KOPT-K1 (cell line): ENCODE data around the gene PRELID2.
"Not testable (repeated sequence)": the region's sequence is repeated elsewhere in the genome, so short reads cannot be mapped to it uniquely, and the experiment has no call there.

Experiments used
- H3K27ac ChIP-seq: fragments of 200-600 bp; sonication (generic); 2 replicates; pipeline ENCODE4 v1.5.1; 2016; ENCODE audit warnings: antibody characterized with exemption, mild to moderate bottlenecking, low read depth, low read length; ENCODE audit not compliant: poor library complexity, severe bottlenecking
- H3K36me3 ChIP-seq: fragments of 200-600 bp; sonication (generic); 2 replicates; pipeline ENCODE4 v1.5.1; 2017; ENCODE audit warnings: antibody characterized with exemption, mild to moderate bottlenecking, low read length, moderate library complexity; ENCODE audit not compliant: insufficient read depth
- H3K9me3 ChIP-seq: fragments of 200-600 bp; sonication (generic); 2 replicates; pipeline ENCODE4 v1.5.1; 2017; ENCODE audit warnings: antibody characterized with exemption, low read length, mild to moderate bottlenecking; ENCODE audit not compliant: insufficient read depth, poor library complexity, severe bottlenecking

The PRELID2 gene

GRCh38 chr5:145825751-145826180, 9.4 kb downstream of the PRELID2 start:
- Histone ChIP-seq H3K36me3 (no peaks in the 10 kb centered on the region), H3K9me3 (no peaks in the 10 kb centered on the region)

GRCh38 chr5:145824040-145824439, 11.1 kb downstream of the PRELID2 start:
- Histone ChIP-seq H3K27ac (no peak overlapping the region), H3K9me3 (no peaks in the 10 kb centered on the region), H3K36me3 (no peaks in the 10 kb centered on the region)

More at GRCh38 chr5:145825751-145826180, 9.4 kb downstream of the PRELID2 start:
- no peak overlapping the region for H3K27ac ChIP-seq

- Histone ChIP-seq H3K9me3 (no peaks in the 10 kb centered on the region), H3K27ac (no peak overlapping the region), H3K36me3 (no peaks in the 10 kb centered on the region)
Observed at GRCh38 chr5:145818604-145819003, 16.5 kb downstream of the PRELID2 start.

GRCh38 chr5:145812877-145813276, 22.3 kb downstream of the PRELID2 start:
- H3K27ac ChIP-seq: no peak overlapping the region
- peaks cover 5% of the 10 kb centered on the region for H3K9me3 ChIP-seq
- H3K36me3 ChIP-seq: no peaks in the 10 kb centered on the region

- peaks cover 5% of the 10 kb centered on the region for H3K9me3 ChIP-seq
- H3K27ac ChIP-seq: no peak overlapping the region
- no peaks in the 10 kb centered on the region for H3K36me3 ChIP-seq
Observed at GRCh38 chr5:145811834-145812625, 23.1 kb downstream of the PRELID2 start.

DNA sequence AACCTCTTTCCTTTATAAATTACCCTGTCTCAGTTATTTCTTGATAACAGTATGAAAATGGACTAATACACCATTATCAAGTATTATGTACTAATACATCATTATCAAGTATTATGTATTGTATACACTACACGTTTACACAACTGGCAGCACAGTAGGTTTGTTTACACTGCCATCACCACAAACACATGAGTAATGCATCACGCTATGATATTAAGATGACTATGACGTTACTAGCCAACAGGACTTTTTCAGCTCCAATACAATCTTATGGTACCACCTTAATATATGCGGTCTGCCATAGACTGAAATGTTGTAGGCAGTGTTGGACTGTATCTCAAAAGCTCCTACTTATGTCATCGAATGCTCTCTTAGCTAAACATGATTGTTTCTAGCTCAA, 28.2 kb downstream of the PRELID2 start:
- no peaks in the 10 kb centered on the region for H3K36me3 ChIP-seq
- H3K9me3 ChIP-seq: peaks cover 5% of the 10 kb centered on the region
- H3K27ac ChIP-seq: no peak overlapping the region

- Histone ChIP-seq H3K27ac (no peak overlapping the region), H3K9me3 (no peaks in the 10 kb centered on the region)
Observed at GRCh38 chr5:145805819-145806218, 29.3 kb downstream of the PRELID2 start.

GRCh38 chr5:145804701-145805100, 30.4 kb downstream of the PRELID2 start:
- Histone ChIP-seq H3K27ac (no peak overlapping the region), H3K9me3 (no peaks in the 10 kb centered on the region), H3K36me3 (no peaks in the 10 kb centered on the region)

More at GRCh38 chr5:145805819-145806218, 29.3 kb downstream of the PRELID2 start:
- H3K36me3 ChIP-seq: no peaks in the 10 kb centered on the region

GRCh38 chr5:145803112-145804004, 31.8 kb downstream of the PRELID2 start:
- H3K36me3 ChIP-seq: no peaks in the 10 kb centered on the region
- H3K27ac ChIP-seq: no peak overlapping the region
- no peaks in the 10 kb centered on the region for H3K9me3 ChIP-seq

- Histone ChIP-seq H3K36me3 (no peaks in the 10 kb centered on the region), H3K9me3 (no peaks in the 10 kb centered on the region), H3K27ac (no peak overlapping the region)
Observed at GRCh38 chr5:145801195-145801594, 33.9 kb downstream of the PRELID2 start.

DNA sequence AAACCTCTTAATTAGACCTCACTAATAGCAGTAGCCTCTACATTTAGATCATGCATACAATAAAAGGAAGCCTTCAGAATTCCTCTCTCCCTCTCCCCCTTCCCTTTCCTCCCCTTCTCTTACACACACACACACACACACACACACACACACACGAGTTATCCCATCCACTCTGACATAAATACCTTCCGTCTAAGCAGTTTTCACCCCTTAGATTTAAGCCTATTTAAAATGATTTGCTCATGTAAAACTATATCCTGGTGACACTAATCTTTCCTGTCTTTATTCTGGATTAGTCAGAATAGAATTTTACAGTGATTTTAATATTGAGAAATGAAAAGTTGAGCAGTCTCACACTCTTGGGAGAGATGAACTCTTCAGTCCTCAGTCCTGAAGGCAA, 35.0 kb downstream of the PRELID2 start:
- no peak overlapping the region for H3K27ac ChIP-seq
- H3K9me3 ChIP-seq: no peaks in the 10 kb centered on the region
- no peaks in the 10 kb centered on the region for H3K36me3 ChIP-seq

DNA sequence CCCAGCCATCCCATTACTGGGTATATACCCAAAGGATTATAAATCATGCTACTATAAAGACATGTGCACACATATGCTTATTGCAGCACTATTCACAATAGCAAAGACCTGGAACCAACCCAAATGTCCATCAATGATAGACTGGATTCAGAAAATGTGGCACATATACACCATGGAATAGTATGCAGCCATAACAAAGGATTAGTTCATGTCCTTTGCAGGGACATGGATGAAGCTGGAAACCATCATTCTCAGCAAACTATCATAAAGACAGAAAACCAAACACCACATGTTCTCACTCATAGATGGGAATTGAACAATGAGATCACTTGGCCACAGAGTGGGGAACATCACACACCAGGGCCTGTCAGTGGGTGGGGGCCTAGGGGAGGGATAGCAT, 36.6 kb downstream of the PRELID2 start:
- not testable (repeated sequence) for H3K36me3 ChIP-seq, H3K27ac ChIP-seq, H3K9me3 ChIP-seq

DNA sequence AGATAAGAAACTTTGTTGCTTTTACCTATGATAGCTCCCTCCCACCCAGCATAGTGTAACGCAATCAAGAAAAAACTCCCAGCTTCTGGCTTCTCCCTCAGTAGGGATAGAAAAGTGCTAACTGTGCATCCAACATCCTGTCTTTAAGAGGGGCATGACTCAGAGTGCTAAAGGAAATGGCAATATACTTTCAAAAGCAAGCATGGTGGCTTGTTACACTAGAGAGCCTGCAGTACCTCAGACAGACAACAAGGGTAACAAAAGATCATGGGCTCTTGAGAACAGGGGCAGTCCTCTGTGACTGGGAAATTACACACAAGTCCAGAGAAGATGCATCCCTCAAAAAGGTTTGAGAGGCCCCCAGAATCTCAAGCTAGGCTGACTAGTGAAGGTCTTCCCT, 37.8 kb downstream of the PRELID2 start:
- Histone ChIP-seq H3K36me3 (no peaks in the 10 kb centered on the region), H3K9me3 (no peaks in the 10 kb centered on the region), H3K27ac (no peak overlapping the region)

GRCh38 chr5:145796318-145796717, 38.8 kb downstream of the PRELID2 start:
- no peak overlapping the region for H3K27ac ChIP-seq
- no peaks in the 10 kb centered on the region for H3K36me3 ChIP-seq
- H3K9me3 ChIP-seq: no peaks in the 10 kb centered on the region

- Histone ChIP-seq H3K36me3 (no peaks in the 10 kb centered on the region), H3K9me3 (no peaks in the 10 kb centered on the region), H3K27ac (no peak overlapping the region)
Observed at GRCh38 chr5:145793574-145793973, 41.6 kb downstream of the PRELID2 start.
